ENCODE results near the gene NNAT. TPM values are rescaled to one million over a fixed set of nuclear protein-coding genes. Genes with fewer than 3 reads are reported as not detected.
"Not testable (repeated sequence)": the region's sequence is repeated elsewhere in the genome, so short reads cannot be mapped to it uniquely, and the experiment has no call there.

The NNAT gene
- total RNA-seq, 1 donor from 2014 or later = 65.2 TPM

- DNase-seq (ENCODE audit: low read depth) = no peak
- H3K4me3 ChIP-seq (ENCODE audit: low read depth, low read length) = no peak overlapping the region
- TF ChIP-seq CTCF (conservative IDR thresholded peaks at IDR 0.05; ENCODE audit: low read depth, low read length) = no peak
Measured at GRCh38 chr20:37537505-37537904, 16.5 kb downstream of the NNAT start.

DNA sequence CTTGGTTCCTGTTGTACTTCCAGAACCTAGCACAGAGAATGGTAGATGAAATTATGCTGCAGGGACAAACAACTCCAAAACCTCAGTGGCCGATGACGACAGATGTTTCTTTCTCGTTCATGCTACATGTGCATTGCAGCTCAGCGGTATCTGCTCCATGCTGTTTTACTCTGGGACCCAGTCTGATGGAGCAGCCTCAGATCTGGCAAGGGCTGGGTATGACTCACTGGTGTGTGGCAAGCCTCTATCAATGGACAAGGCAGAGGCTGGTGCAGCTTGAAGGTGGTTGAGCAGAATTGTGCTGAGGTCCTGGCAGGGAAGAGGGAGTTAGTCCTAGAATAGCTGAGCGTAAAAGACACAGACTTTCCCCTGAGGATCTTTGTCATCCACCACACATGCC, 17.0 kb downstream of the NNAT start:
- H3K4me3 ChIP-seq (ENCODE audit: low read depth, low read length) = no peak overlapping the region
- TF ChIP-seq CTCF (conservative IDR thresholded peaks at IDR 0.05; ENCODE audit: low read depth, low read length) = no peak
- DNase-seq (ENCODE audit: low read depth) = no peak

DNA sequence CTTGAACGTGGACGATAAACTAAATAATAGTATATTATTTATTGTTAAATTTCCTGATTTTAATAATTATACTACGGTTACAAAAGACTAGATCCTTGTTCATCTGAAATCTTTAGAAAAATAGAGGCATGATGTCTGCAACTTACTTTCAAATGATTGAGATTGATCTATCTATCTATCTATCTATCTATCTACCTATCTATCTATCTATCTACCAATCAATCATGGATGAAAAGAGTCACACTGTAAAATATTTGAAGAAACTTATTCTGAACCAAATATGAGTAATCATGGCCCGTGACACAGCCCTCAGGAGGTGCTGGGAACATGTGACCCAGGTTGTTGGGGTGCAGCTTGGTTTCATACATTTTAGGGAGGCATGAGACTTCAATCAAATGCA, 18.4 kb downstream of the NNAT start:
- DNase-seq (ENCODE audit: low read depth) = no peak
- TF ChIP-seq CTCF (conservative IDR thresholded peaks at IDR 0.05; ENCODE audit: low read depth, low read length) = no peak
- H3K4me3 ChIP-seq (ENCODE audit: low read depth, low read length) = no peak overlapping the region

- DNase-seq (ENCODE audit: low read depth) = no peak
- H3K4me3 ChIP-seq (ENCODE audit: low read depth, low read length) = no peak overlapping the region
- TF ChIP-seq CTCF (conservative IDR thresholded peaks at IDR 0.05; ENCODE audit: low read depth, low read length) = no peak
Measured at GRCh38 chr20:37540001-37540400, 19.0 kb downstream of the NNAT start.

GRCh38 chr20:37540838-37541237, 19.8 kb downstream of the NNAT start:
- not testable (repeated sequence) for H3K4me3 ChIP-seq (ENCODE audit: low read depth, low read length); DNase-seq (ENCODE audit: low read depth)

- no peak for TF ChIP-seq CTCF (conservative IDR thresholded peaks at IDR 0.05; ENCODE audit: low read depth, low read length)
- H3K4me3 ChIP-seq (ENCODE audit: low read depth, low read length) = no peak overlapping the region
- no peak for DNase-seq (ENCODE audit: low read depth)
Measured at GRCh38 chr20:37541326-37541725, 20.3 kb downstream of the NNAT start.

DNA sequence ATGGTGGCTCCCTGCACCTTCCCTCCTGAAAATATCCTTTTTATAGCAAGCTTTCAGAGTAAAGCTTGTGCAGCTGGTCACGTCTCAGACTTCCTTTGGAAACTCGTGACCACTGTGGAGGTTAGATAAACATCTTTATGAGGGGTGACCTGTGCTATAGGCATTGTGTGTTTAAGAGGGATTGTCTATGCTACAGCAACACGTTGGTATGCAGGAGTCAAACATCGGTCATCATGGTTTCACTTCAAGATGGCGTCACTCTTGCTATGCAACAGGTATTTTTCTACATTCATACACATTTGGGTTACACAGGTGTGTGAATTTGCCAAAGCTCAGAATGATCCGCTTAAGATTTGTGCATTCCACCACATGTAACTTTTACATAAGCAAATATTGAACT, 21.2 kb downstream of the NNAT start:
- no peak for DNase-seq (ENCODE audit: low read depth)
- H3K4me3 ChIP-seq (ENCODE audit: low read depth, low read length) = no peak overlapping the region
- TF ChIP-seq CTCF (conservative IDR thresholded peaks at IDR 0.05; ENCODE audit: low read depth, low read length) = no peak

DNA sequence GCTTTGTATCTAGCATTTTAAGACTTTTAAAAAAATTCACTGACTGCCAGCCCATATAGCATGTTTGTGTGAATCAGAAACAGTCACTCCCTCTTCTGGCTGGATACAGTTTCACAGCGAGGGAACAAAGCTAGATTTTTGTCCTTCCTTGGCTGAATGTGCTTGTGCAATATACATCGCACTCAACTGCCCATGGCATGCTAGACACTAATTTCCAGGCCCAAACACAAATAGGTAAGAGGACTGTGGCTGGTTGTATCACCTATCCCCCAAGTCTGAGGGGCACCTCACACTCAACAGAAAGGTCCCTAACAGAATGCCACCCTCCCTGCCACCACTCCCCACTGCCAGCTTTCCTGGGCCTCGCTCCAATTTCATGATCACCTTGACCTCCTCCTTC, 22.8 kb downstream of the NNAT start:
- no peak for DNase-seq (ENCODE audit: low read depth)

More for the DNA sequence above, 22.8 kb downstream of the NNAT start:
- peak; percentile 55 for TF ChIP-seq CTCF (conservative IDR thresholded peaks at IDR 0.05; ENCODE audit: low read depth, low read length)
- no peak overlapping the region for H3K4me3 ChIP-seq (ENCODE audit: low read depth, low read length)

Measured in epithelial cell of proximal tubule (primary cell).